SH-SY5Y (cell line): Measurements from ENCODE around the gene DOCK8.

Experiments used
- GATA2 ChIP-seq: IDR thresholded peaks from 2 replicates; pipeline ENCODE4 v1.6.1; 2011; ENCODE audit warnings: mild to moderate bottlenecking, low read depth, low read length
- GATA3 ChIP-seq: IDR thresholded peaks from 2 replicates; pipeline ENCODE4 v1.6.1; 2011; ENCODE audit warnings: low read depth, mild to moderate bottlenecking, low read length, moderate library complexity

DNA sequence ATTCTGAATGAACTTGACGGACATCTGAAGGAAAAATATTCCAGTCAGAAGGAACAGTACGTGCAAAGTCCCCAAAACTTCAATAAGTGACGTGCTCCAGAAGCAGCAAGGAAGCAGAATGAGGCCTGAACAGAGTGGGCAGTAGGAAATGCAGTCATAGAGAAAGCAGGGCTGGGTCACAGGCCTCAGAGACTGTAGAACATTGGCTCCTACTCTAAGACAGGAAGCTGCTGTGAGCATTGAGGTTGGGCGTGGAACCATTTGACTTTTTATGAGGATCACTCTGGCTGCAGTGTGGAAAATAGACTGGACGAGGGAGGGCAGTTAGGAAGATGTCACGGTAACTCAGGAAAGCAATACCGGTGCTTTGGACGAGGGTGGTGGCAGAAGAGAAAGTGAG, 64.0 kb downstream of the DOCK8 start:
- no peak for TF ChIP-seq GATA3
- no peak for TF ChIP-seq GATA2
